Muscle layer of colon (tissue), 2 donors: ENCODE measurements around the gene FSD2.
"Not testable (repeated sequence)": the region's sequence is repeated elsewhere in the genome, so short reads cannot be mapped to it uniquely, and the experiment has no call there.

Experiments
- H3K27ac ChIP-seq: one replicate; pipeline ENCODE4 v1.7.0; 2013; ENCODE audit warnings: low read depth, mild to moderate bottlenecking, low read length, moderate library complexity
- H3K27me3 ChIP-seq, 2 donors: one replicate each; pipeline ENCODE4 v1.7.0; 2013; ENCODE audit warnings: low read length in 2 of 2, mild to moderate bottlenecking in 2 of 2; ENCODE audit not compliant: insufficient read depth in 2 of 2, control insufficient read depth in 1 of 2
- H3K36me3 ChIP-seq: one replicate; pipeline ENCODE4 v1.7.0; 2013; ENCODE audit warnings: mild to moderate bottlenecking, low read length; ENCODE audit not compliant: insufficient read depth
- H3K4me1 ChIP-seq: one replicate; pipeline ENCODE4 v1.7.0; 2013; ENCODE audit warnings: mild to moderate bottlenecking, low read length; ENCODE audit not compliant: insufficient read depth
- H3K4me3 ChIP-seq, 2 donors: one replicate each; pipeline ENCODE4 v1.7.0; 2013; ENCODE audit warnings: low read length in 2 of 2, low read depth in 1 of 2, mild to moderate bottlenecking in 1 of 2, moderate library complexity in 1 of 2
- H3K9ac ChIP-seq: one replicate; pipeline ENCODE4 v1.7.0; 2013; ENCODE audit warnings: low read length
- H3K9me3 ChIP-seq: one replicate; pipeline ENCODE4 v1.7.0; 2013; ENCODE audit warnings: mild to moderate bottlenecking, low read length
- donor health status: abdominal sarcoma.
- donor health status: Adenocarcinoma of cecum.

The FSD2 gene

GRCh38 chr15:82823049-82823448 lies 17.2 kb upstream of the FSD2 start:
- H3K9me3 ChIP-seq = no peaks in the 10 kb centered on the region
- no peak overlapping the region for H3K9ac ChIP-seq
- H3K27me3 ChIP-seq = no peaks in the 10 kb centered on the region
- H3K36me3 ChIP-seq = peaks cover 32% of the 10 kb centered on the region
- H3K4me1 ChIP-seq = no peaks in the 10 kb centered on the region
- H3K4me3 ChIP-seq = no peak overlapping the region
- no peak overlapping the region for H3K27ac ChIP-seq

- H3K9me3 ChIP-seq, H3K4me1 ChIP-seq, H3K27me3 ChIP-seq, H3K27ac ChIP-seq, H3K4me3 ChIP-seq, H3K9ac ChIP-seq: not testable (repeated sequence)
- peaks cover 26% of the 10 kb centered on the region for H3K36me3 ChIP-seq
Measured at GRCh38 chr15:82821851-82822250, 16.0 kb upstream of the FSD2 start.

GRCh38 chr15:82821396-82821795 lies 15.5 kb upstream of the FSD2 start:
- not testable (repeated sequence) for H3K27me3 ChIP-seq, H3K4me1 ChIP-seq, H3K9ac ChIP-seq, H3K27ac ChIP-seq, H3K4me3 ChIP-seq, H3K9me3 ChIP-seq
- peaks cover 26% of the 10 kb centered on the region for H3K36me3 ChIP-seq

- Histone ChIP-seq H3K36me3 (peaks cover 30% of the 10 kb centered on the region), H3K9me3 (no peaks in the 10 kb centered on the region), H3K4me3 (no peak overlapping the region), H3K4me1 (no peaks in the 10 kb centered on the region), H3K27me3 (no peaks in the 10 kb centered on the region), H3K9ac (no peak overlapping the region), H3K27ac (no peak overlapping the region)
Measured at GRCh38 chr15:82820128-82820527, 14.3 kb upstream of the FSD2 start.

- peaks cover 25% of the 10 kb centered on the region for H3K36me3 ChIP-seq
- H3K9ac ChIP-seq = no peak overlapping the region
- no peaks in the 10 kb centered on the region for H3K27me3 ChIP-seq
- peaks cover 24% of the 10 kb centered on the region for H3K4me1 ChIP-seq
- no peaks in the 10 kb centered on the region for H3K9me3 ChIP-seq
- no peak overlapping the region for H3K4me3 ChIP-seq
- no peak overlapping the region for H3K27ac ChIP-seq
Measured at GRCh38 chr15:82812994-82813393, 7.1 kb upstream of the FSD2 start.

GRCh38 chr15:82810890-82811426 lies 5.1 kb upstream of the FSD2 start:
- peak overlapping the region; percentile 97 for H3K27ac ChIP-seq

GRCh38 chr15:82810061-82810889 lies 4.4 kb upstream of the FSD2 start:
- no peaks in the 10 kb centered on the region for H3K27me3 ChIP-seq
- peak overlapping the region; percentile 93 for H3K9ac ChIP-seq
- no peaks in the 10 kb centered on the region for H3K9me3 ChIP-seq
- H3K4me1 ChIP-seq = peaks cover 24% of the 10 kb centered on the region
- peaks cover 10% of the 10 kb centered on the region for H3K36me3 ChIP-seq
- H3K27ac ChIP-seq = peak overlapping the region; percentile 97
- H3K4me3 ChIP-seq = peak overlapping the region; percentile 87 to 95

More at GRCh38 chr15:82810890-82811426, 5.1 kb upstream of the FSD2 start:
- H3K9me3 ChIP-seq = no peaks in the 10 kb centered on the region
- peaks cover 14% of the 10 kb centered on the region for H3K36me3 ChIP-seq
- peaks cover 24% of the 10 kb centered on the region for H3K4me1 ChIP-seq
- no peaks in the 10 kb centered on the region for H3K27me3 ChIP-seq
- peak overlapping the region; percentile 87 to 95 for H3K4me3 ChIP-seq
- peak overlapping the region; percentile 93 for H3K9ac ChIP-seq

GRCh38 chr15:82809308-82810060 lies 3.6 kb upstream of the FSD2 start, which contains the start of gene WHAMM:
Gene WHAMM, plus strand, starts transcription at chr15:82809628. Its CDS starts 99 bp downstream, at chr15:82809727.
- peaks cover 24% of the 10 kb centered on the region for H3K4me1 ChIP-seq

GRCh38 chr15:82808634-82809041 lies 2.8 kb upstream of the FSD2 start:
- Histone ChIP-seq H3K36me3 (peaks cover under 1% of the 10 kb centered on the region), H3K27ac (peak overlapping the region; percentile 97), H3K4me3 (peak overlapping the region in 1 of 2 donors; percentile 95), H3K4me1 (peaks cover 24% of the 10 kb centered on the region), H3K9ac (no peak overlapping the region), H3K27me3 (no peaks in the 10 kb centered on the region), H3K9me3 (no peaks in the 10 kb centered on the region)

More at GRCh38 chr15:82809308-82810060, 3.6 kb upstream of the FSD2 start, which contains the start of gene WHAMM:
- Histone ChIP-seq H3K36me3 (peaks cover 8% of the 10 kb centered on the region), H3K27me3 (no peaks in the 10 kb centered on the region), H3K9ac (peak within 1 kb of the TSS; percentile 93), H3K4me3 (peak within 1 kb of the TSS; percentile 87 to 95), H3K9me3 (no peaks in the 10 kb centered on the region), H3K27ac (peak within 1 kb of the TSS; percentile 97)

GRCh38 chr15:82807920-82808633 lies 2.2 kb upstream of the FSD2 start:
- H3K9ac ChIP-seq = no peak overlapping the region
- no peaks in the 10 kb centered on the region for H3K9me3 ChIP-seq
- H3K4me3 ChIP-seq = no peak overlapping the region
- no peaks in the 10 kb centered on the region for H3K36me3 ChIP-seq
- H3K27ac ChIP-seq = no peak overlapping the region
- peaks cover 24% of the 10 kb centered on the region for H3K4me1 ChIP-seq
- no peaks in the 10 kb centered on the region for H3K27me3 ChIP-seq

GRCh38 chr15:82804575-82804949 lies 1.3 kb downstream of the FSD2 start:
- Histone ChIP-seq H3K9ac (no peak overlapping the region), H3K4me3 (no peak overlapping the region), H3K27me3 (no peaks in the 10 kb centered on the region), H3K27ac (no peak overlapping the region), H3K36me3 (no peaks in the 10 kb centered on the region), H3K9me3 (no peaks in the 10 kb centered on the region), H3K4me1 (peaks cover 5% of the 10 kb centered on the region)
